ENCODE results near the gene INHBC.

The INHBC gene

GRCh38 chr12:57469296-57470164 lies 34.9 kb downstream of the INHBC start:
- DNase-seq: no peak

DNA sequence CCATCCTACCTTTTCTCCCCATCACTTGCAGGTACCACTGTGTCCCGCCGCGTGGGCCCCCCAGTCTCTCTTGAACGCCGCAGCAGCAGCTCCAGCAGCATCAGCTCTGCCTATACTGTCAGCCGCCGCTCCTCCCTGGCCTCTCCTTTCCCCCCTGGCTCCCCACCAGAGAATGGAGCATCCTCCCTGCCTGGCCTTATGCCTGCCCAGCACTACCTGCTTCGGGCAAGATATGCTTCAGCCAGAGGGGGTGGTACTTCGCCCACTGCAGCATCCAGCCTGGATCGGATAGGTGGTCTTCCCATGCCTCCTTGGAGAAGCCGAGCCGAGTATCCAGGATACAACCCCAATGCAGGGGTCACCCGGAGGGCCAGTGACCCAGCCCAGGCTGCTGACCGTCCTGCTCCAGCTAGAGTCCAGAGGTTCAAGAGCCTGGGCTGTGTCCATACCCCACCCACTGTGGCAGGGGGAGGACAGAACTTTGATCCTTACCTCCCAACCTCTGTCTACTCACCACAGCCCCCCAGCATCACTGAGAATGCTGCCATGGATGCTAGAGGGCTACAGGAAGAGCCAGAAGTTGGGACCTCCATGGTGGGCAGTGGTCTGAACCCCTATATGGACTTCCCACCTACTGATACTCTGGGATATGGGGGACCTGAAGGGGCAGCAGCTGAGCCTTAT lies 35.8 kb downstream of the INHBC start:
- DNase-seq: no peak

DNA sequence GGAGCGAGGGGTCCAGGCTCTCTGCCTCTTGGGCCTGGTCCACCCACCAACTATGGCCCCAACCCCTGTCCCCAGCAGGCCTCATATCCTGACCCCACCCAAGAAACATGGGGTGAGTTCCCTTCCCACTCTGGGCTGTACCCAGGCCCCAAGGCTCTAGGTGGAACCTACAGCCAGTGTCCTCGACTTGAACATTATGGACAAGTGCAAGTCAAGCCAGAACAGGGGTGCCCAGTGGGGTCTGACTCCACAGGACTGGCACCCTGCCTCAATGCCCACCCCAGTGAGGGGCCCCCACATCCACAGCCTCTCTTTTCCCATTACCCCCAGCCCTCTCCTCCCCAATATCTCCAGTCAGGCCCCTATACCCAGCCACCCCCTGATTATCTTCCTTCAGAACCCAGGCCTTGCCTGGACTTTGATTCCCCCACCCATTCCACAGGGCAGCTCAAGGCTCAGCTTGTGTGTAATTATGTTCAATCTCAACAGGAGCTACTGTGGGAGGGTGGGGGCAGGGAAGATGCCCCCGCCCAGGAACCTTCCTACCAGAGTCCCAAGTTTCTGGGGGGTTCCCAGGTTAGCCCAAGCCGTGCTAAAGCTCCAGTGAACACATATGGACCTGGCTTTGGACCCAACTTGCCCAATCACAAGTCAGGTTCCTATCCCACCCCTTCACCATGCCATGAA lies 36.5 kb downstream of the INHBC start:
- DNase-seq: no peak

DNA sequence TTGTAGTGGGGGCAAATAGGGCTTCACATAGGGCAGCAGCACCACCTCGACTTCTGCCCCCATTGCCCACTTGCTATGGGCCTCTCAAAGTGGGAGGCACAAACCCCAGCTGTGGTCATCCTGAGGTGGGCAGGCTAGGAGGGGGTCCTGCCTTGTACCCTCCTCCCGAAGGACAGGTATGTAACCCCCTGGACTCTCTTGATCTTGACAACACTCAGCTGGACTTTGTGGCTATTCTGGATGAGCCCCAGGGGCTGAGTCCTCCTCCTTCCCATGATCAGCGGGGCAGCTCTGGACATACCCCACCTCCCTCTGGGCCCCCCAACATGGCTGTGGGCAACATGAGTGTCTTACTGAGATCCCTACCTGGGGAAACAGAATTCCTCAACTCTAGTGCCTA lies 37.1 kb downstream of the INHBC start:
- no peak for DNase-seq

DNA sequence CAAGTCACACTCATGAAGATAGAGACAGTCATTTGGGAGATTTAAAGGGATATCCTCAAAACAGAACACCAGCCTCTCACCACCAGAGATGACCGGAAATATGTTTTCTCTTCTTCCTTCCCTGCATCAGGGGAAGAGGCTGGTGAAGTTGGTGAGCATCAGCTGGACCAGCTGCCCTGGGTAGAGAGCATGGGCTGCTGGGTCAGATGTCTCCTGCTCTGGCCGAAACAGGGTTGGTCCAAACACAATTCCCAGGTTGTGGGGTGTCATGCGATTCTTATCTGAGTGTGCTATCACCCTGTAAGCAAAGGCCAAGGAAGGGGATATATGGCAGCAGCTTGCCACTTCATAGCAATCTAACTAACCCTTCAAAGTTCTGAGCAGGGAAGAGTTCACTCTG lies 37.8 kb downstream of the INHBC start:
- no peak for DNase-seq

- DNase-seq: no peak
Observed at GRCh38 chr12:57473392-57473791, 38.8 kb downstream of the INHBC start.

GRCh38 chr12:57473886-57474285 lies 39.3 kb downstream of the INHBC start:
- DNase-seq: no peak

- DNase-seq: no peak
Observed at GRCh38 chr12:57474430-57474829, 39.8 kb downstream of the INHBC start.

GRCh38 chr12:57474862-57475261 lies 40.3 kb downstream of the INHBC start:
- no peak for DNase-seq

DNA sequence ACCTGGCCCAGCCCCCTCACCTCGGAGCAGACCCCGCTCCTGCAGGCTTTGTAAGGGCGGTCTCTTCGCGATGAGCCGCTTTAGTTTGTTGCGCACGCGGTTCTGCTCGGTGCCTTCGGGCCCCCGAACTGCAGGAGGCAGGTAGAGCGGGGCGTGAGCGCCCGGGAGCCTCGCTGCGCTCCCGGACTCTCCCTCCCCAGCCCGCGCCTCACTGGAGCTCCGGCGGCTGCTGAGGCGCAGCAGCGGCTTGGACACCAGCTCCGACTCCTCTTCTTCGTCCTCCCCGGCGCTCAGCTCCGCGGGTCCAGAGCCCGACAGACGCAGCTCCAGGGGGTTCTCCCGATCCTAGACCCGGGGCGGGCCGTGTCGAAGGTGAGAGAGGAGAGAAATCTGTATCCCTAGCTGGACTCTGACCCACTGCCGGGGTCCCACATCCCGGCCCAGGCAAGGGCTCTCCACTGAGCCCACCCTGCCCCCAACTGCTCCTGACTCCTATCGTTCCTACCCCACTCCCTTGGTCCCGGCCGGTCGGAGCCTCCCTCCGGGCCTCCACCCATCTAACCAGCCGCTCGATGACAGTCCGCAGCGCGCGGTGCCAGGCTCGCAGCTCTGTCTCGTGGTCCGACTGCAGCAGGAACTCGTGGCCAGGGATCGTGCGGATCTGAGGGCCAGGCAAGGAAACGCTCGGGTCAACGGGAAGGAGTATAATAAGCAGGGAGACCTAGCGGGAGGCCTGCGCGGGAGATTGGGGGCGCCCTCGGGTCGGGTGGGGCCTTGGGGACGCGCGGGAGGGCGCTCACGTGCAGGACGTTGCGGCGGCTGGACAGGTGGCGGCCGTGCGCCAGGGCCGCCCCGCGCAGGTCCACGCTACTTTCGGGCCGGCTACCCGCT lies 40.9 kb downstream of the INHBC start:
- no peak for DNase-seq

- no peak for DNase-seq
Observed at GRCh38 chr12:57476162-57476992, 41.8 kb downstream of the INHBC start.

DNA sequence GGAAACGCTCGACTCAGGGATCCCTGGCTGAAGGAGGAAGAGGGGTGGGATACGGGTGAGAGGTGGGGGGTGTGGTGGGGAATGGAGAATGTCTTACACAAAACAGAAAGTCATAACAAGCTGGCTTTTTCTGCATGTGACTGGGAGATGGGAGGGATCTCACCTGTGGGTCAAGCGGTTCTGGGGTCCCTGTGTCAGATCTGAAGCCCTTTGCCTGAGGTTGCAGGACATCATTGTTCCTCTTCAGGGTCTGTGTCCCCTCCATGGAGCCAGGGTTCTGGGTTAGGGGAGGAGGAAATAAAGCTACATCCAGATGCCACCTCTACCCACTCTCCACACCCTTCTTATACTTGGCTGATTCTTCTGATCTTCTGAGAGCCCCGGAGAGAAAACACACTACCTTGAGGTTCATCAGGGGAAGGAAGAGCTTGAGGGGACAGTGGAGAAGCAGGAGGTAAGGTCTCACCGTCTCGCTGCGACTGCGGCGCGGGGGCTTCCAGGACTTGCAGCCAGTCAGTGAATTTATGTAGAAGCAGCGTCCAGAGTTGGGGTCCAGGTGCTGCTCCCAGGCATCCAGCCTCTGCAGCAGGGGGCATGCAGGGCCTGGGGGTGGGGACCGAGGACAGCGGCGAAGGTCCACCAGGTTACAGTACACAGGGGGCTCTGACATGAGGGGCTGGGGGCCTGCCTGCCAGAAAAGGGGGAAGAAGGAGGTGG lies 42.6 kb downstream of the INHBC start:
- no peak for DNase-seq

DNA sequence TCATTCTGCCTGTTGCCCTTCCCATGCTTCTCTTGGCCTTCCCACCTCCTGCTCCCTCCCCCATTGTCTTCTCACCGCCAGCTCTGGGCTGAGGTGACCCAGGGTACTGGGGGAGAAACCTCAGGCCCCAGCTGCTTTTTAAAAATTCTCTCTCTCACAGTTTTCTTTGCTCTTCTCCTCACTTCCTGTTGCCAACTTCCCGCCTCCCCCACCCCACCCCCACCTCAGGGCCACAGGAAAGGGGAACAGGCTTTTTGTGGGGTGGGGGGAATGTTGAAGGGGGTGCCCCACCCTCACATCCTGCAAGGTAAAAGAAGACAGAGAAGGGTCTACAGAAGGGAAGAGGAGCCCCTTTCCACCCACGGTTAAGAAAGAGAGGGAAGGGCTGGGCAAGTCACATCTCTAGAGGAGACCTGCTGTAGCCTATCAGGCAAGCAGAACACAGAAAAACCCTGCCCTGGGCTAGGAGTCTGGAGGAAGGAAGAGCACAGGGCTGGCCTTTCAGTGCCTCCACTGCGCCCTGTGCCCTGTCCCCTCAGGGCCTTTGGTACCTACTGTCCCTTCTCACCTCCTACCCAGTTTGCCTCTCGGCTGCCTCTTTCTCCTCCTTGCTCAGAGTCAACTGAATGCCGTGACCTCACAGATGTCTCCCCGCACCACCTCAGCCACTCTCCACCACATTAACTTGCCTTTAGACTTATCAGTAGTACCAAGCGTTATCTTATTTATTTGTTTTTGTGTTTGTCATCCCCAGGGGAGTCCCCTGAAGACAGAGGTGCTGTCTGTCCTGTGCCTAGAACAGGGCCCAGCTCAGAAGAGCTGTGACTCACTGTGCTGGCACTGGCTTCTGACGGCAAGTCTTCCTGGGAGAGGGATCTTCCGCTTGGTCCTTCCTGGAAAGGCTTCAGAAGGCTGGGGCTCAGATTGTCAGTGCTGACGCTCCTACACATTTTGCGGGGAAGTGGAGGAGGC lies 43.4 kb downstream of the INHBC start:
- no peak for DNase-seq

GRCh38 chr12:57479043-57479375 lies 44.4 kb downstream of the INHBC start:
- DNase-seq: no peak

- DNase-seq: no peak
Observed at GRCh38 chr12:57479376-57480115, 45.0 kb downstream of the INHBC start, which contains the start of gene ARHGAP9. Gene ARHGAP9, minus strand, starts transcription at chr12:57479866. Its CDS starts 460 bp downstream, at chr12:57479406.

DNA sequence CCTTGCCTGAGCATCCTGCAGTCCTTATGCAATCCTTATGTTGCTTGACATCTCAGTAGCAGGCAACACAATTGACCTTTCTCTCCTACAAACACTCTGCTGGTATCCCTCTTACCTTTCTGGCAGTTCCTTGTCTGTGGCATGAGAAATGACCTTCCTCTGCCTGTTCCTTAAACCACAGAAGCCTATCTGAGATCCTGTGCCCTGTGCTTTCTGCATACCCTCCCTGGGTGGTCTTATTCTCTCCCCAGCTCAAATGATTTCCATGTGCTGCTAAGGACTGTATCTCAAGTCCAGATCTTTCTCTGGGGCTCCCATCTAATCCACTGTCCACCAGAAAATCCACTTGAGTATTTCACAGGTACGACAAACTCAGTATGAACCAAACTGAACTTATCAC lies 47.1 kb downstream of the INHBC start:
- no peak for DNase-seq

- no peak for DNase-seq
Observed at GRCh38 chr12:57483466-57483865, 48.9 kb downstream of the INHBC start.

GRCh38 chr12:57485695-57486094 lies 51.1 kb downstream of the INHBC start:
- DNase-seq: no peak

DNA sequence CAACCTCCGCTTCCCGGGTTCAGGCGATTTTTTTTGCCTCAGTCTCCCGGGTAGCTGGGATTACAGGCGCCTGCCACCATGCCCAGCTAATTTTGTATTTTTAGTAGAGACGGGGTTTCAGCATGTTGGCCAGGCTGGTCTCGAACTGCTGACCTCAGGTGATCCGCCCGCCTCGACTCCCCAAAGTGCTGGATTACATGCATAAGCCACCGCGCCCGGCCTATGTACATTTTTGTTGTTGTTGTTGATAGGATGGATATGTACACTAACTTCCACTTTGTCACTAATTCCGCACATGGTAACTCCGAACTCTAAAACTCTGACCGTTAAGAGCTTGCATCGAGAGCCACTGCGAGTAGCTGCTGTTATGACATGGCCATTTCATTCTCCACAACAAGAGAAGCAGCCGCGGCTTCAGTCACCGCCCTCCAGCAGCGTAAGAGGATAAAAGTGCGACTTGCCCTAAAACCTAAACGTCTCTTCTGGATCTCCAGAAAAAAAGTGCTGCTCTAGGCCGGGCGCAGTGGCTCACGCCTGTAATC lies 52.5 kb downstream of the INHBC start:
- no peak for DNase-seq
